ENCODE results near the gene DMGDH.

DNA sequence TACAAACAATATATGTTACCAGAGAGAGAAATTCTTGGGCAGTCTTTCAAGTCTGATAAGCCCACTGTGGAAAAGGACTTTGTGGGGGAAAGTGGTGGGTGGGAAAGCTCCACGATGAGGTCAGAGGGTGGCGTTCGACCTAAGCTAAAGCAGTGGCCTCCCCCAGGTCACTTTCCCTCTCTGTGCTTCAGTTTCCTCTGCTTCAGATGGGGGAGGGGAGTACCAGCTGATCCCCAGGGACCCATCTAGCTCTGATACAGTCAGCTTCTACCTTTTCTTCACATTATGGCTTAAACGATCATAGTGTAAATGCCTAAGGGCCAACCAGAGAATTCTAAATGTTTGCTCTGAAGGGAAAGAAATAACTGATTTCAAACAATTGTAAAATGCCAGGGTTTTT is 47.7 kb downstream of the DMGDH start:
- TF ChIP-seq POLR2A (IDR thresholded peaks at IDR 0.05) (no peak), POLR2AphosphoS5 (IDR thresholded peaks at IDR 0.05) (no peak)
- TF ChIP-seq, protein P1, sequence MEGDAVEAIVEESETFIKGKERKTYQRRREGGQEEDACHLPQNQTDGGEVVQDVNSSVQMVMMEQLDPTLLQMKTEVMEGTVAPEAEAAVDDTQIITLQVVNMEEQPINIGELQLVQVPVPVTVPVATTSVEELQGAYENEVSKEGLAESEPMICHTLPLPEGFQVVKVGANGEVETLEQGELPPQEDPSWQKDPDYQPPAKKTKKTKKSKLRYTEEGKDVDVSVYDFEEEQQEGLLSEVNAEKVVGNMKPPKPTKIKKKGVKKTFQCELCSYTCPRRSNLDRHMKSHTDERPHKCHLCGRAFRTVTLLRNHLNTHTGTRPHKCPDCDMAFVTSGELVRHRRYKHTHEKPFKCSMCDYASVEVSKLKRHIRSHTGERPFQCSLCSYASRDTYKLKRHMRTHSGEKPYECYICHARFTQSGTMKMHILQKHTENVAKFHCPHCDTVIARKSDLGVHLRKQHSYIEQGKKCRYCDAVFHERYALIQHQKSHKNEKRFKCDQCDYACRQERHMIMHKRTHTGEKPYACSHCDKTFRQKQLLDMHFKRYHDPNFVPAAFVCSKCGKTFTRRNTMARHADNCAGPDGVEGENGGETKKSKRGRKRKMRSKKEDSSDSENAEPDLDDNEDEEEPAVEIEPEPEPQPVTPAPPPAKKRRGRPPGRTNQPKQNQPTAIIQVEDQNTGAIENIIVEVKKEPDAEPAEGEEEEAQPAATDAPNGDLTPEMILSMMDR (IDR thresholded peaks at IDR 0.05) = no peak
